ENCODE data around the gene PSMB5. TPM values are rescaled to one million over a fixed set of nuclear protein-coding genes. Genes with fewer than 3 reads are reported as not detected.

The PSMB5 gene
- total RNA-seq, 1 donor from 2014 or later, result 215 TPM

DNA sequence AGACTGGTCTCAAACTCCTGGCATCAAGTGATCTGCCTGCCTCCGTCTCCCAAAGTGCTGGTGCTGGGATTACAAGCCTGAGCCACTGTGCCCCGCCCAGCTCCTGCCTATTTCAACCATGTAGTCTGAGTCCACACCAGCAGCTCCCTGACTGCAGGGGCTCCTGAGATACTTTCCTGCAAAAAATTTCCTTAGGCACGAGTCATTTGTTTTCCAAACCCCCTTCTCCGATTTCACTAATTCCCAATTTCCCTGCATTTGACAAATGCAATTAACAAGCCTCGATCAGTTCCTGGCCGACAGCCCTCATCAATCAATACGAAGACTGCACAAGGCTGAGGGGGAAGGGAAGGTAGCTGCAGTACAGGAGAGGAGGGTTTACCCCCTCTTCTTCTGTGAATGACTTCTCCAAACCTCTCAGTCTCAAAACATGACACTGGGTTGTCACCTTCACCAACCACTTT, 10.1 kb downstream of the PSMB5 start:
- Mint-ChIP-seq H3K36me3 (ENCODE audit: low read depth) (peaks cover 12% of the 10 kb centered on the region), H3K4me3 (peak overlapping the region; percentile 9), H3K27me3 (ENCODE audit: low read depth) (no peaks in the 10 kb centered on the region), H3K4me1 (peaks cover 52% of the 10 kb centered on the region), H3K27ac (ENCODE audit: unreplicated experiment) (peak overlapping the region; percentile 57), H3K9me3 (no peaks in the 10 kb centered on the region)
- TF ChIP-seq, protein P1, sequence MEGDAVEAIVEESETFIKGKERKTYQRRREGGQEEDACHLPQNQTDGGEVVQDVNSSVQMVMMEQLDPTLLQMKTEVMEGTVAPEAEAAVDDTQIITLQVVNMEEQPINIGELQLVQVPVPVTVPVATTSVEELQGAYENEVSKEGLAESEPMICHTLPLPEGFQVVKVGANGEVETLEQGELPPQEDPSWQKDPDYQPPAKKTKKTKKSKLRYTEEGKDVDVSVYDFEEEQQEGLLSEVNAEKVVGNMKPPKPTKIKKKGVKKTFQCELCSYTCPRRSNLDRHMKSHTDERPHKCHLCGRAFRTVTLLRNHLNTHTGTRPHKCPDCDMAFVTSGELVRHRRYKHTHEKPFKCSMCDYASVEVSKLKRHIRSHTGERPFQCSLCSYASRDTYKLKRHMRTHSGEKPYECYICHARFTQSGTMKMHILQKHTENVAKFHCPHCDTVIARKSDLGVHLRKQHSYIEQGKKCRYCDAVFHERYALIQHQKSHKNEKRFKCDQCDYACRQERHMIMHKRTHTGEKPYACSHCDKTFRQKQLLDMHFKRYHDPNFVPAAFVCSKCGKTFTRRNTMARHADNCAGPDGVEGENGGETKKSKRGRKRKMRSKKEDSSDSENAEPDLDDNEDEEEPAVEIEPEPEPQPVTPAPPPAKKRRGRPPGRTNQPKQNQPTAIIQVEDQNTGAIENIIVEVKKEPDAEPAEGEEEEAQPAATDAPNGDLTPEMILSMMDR (conservative IDR thresholded peaks at IDR 0.05), result no peak
- no peak for DNase-seq (ENCODE audit: low read depth, low spot score)

DNA sequence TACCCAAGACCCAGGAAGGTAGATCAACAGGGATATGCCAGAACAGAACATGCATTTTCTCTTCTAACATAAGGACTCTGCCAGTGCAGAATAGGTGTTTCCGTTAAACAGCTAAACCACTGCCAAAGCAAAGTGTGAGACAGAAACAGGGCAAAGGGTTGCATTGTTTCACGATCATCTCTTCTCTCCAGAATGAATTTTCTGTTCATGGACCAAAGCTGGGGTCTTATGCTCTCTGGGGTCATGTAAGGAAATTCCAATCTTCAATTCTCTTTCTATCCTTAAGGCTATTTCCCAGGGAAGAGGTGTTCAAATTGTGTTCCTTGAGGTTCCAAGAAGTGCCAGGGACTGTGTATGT, 10.9 kb downstream of the PSMB5 start:
- Mint-ChIP-seq H3K4me3 (no peak overlapping the region), H3K9me3 (no peaks in the 10 kb centered on the region), H3K27ac (ENCODE audit: unreplicated experiment) (peak overlapping the region; percentile 7), H3K27me3 (ENCODE audit: low read depth) (no peaks in the 10 kb centered on the region), H3K4me1 (peaks cover 48% of the 10 kb centered on the region), H3K36me3 (ENCODE audit: low read depth) (peaks cover 8% of the 10 kb centered on the region)
- no peak for DNase-seq (ENCODE audit: low read depth, low spot score)
- TF ChIP-seq, protein P1 (conservative IDR thresholded peaks at IDR 0.05), result no peak

GRCh38 chr14:23023022-23023794, 11.5 kb downstream of the PSMB5 start:
- Mint-ChIP-seq H3K27ac (ENCODE audit: unreplicated experiment) (peak overlapping the region; percentile 7), H3K4me3 (no peak overlapping the region), H3K9me3 (no peaks in the 10 kb centered on the region), H3K36me3 (ENCODE audit: low read depth) (peaks cover 8% of the 10 kb centered on the region), H3K4me1 (peaks cover 48% of the 10 kb centered on the region), H3K27me3 (ENCODE audit: low read depth) (no peaks in the 10 kb centered on the region)
- TF ChIP-seq, protein P1 (conservative IDR thresholded peaks at IDR 0.05), result no peak
- DNase-seq (ENCODE audit: low read depth, low spot score), result no peak

DNA sequence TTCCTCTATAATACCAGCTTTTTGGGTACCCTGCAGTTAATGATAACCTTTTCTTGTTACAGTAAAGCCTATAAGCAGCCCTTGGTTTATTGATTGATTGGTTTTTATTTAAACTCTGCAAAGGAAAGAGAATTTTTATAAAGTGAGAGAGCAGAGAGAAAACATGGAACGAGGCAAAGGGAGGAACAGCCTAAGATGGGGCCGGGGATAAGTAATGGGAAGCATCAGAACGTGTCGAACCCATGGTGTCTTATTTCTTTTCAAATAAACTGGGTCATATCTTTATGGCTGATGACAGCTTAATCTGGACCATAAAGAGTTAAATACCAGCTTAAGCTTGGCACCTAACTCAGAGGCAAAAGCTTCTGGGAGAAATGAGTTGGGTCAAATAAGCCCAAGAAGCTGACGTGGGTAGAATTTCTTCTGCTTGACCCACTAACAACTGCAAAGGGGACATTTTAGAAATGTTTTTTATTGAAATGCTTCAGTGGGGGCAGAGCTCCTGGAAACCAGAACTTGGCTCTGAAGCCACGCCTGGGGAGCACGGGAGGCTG, 12.7 kb downstream of the PSMB5 start:
- peaks cover 6% of the 10 kb centered on the region for H3K36me3 Mint-ChIP-seq (ENCODE audit: low read depth)
- no peak for DNase-seq (ENCODE audit: low read depth, low spot score)
- no peak overlapping the region for H3K27ac Mint-ChIP-seq (ENCODE audit: unreplicated experiment)
- H3K9me3 Mint-ChIP-seq, result no peaks in the 10 kb centered on the region
- TF ChIP-seq, protein P1 (conservative IDR thresholded peaks at IDR 0.05), result no peak
- H3K4me1 Mint-ChIP-seq, result peaks cover 44% of the 10 kb centered on the region
- H3K4me3 Mint-ChIP-seq, result no peak overlapping the region
- H3K27me3 Mint-ChIP-seq (ENCODE audit: low read depth), result no peaks in the 10 kb centered on the region

GRCh38 chr14:23021434-23021833, 13.3 kb downstream of the PSMB5 start:
- H3K36me3 Mint-ChIP-seq (ENCODE audit: low read depth), result peaks cover 6% of the 10 kb centered on the region
- H3K27ac Mint-ChIP-seq (ENCODE audit: unreplicated experiment), result peak overlapping the region; percentile 1
- no peak for DNase-seq (ENCODE audit: low read depth, low spot score)
- H3K9me3 Mint-ChIP-seq, result no peaks in the 10 kb centered on the region
- H3K4me1 Mint-ChIP-seq, result peaks cover 44% of the 10 kb centered on the region
- H3K27me3 Mint-ChIP-seq (ENCODE audit: low read depth), result no peaks in the 10 kb centered on the region
- no peak overlapping the region for H3K4me3 Mint-ChIP-seq
- TF ChIP-seq, protein P1 (conservative IDR thresholded peaks at IDR 0.05), result no peak

Measured in neural crest cell (in vitro differentiated cells).